HCT116 (cell line): Measurements from ENCODE around the gene C19orf18.

Source experiments
- ATF3 ChIP-seq: IDR thresholded peaks from 2 replicates; pipeline ENCODE4 v1.6.1; 2012
- EZH2 ChIP-seq: fragments of 200-600 bp; sonication (generic); IDR thresholded peaks from 2 replicates; pipeline ENCODE4 v1.6.1; 2017; ENCODE audit warnings: antibody characterized with exemption, mixed run types

DNA sequence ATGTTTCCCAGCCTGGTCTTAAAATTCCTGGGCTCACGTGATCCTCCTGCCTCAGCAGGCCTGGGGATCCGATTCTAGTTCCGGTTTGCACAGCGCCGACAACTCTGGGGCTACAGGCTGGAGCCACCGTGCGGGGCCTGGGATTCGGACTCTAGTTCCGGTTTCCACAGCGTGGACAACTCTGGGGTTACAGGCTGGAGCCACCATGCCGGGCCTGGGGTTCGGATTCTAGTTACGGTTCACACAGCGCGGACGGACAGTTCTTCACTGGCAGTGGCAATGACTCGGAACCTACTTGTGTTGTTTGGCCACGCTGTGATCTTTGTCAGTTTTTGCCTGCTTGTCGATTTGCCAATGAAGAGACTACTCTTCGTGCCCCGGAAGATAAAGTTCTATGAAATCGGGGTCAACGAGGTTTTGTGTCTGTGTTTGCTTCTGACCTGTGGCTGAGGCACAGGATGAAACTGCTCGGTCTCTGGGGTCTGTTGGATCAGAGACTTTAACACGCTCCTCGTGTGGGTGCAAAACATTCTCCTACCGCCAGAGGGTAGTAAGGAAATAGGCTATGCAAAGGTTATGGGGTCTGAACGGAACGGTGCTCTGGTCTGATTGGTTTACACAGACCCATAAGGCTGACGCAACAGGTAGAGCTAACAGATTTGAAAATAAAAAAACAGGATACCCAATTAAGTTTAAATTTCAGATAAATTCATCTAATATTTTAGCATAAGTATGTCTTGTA is 47.4 kb upstream of the C19orf18 start:
- TF ChIP-seq EZH2 (no peak), ATF3 (no peak)
